Endothelial cell of umbilical vein (primary cell): ENCODE data around the gene ATF1.

Experiments used
- POLR2A ChIP-seq: IDR thresholded peaks from 2 replicates; pipeline ENCODE4 v1.6.1; 2012; ENCODE audit warnings: low read depth, mild to moderate bottlenecking, control low read depth, low read length
- POLR2AphosphoS5 ChIP-seq: IDR thresholded peaks from 2 replicates; pipeline ENCODE4 v1.6.1; 2012; ENCODE audit warnings: low read depth, mild to moderate bottlenecking, control low read depth, low read length, moderate library complexity; ENCODE audit not compliant: insufficient read depth
- TF ChIP-seq, protein P1 (sequence below), 2 donors: IDR thresholded peaks; 1 replicate in 1 of 2; 2 replicates in 1 of 2; pipeline ENCODE4 v1.5.1; 2011; ENCODE audit warnings: low read length in 2 of 2, mild to moderate bottlenecking in 2 of 2, moderate library complexity in 2 of 2, control low read depth in 1 of 2, inconsistent platforms in 1 of 2, low read depth in 1 of 2; ENCODE audit not compliant: insufficient read depth in 1 of 2; ENCODE audit errors: extremely low read depth in 1 of 2

- no peak for TF ChIP-seq POLR2AphosphoS5
- peak; percentile 55 for TF ChIP-seq POLR2A
- TF ChIP-seq, protein P1, sequence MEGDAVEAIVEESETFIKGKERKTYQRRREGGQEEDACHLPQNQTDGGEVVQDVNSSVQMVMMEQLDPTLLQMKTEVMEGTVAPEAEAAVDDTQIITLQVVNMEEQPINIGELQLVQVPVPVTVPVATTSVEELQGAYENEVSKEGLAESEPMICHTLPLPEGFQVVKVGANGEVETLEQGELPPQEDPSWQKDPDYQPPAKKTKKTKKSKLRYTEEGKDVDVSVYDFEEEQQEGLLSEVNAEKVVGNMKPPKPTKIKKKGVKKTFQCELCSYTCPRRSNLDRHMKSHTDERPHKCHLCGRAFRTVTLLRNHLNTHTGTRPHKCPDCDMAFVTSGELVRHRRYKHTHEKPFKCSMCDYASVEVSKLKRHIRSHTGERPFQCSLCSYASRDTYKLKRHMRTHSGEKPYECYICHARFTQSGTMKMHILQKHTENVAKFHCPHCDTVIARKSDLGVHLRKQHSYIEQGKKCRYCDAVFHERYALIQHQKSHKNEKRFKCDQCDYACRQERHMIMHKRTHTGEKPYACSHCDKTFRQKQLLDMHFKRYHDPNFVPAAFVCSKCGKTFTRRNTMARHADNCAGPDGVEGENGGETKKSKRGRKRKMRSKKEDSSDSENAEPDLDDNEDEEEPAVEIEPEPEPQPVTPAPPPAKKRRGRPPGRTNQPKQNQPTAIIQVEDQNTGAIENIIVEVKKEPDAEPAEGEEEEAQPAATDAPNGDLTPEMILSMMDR (IDR thresholded peaks at IDR 0.05; ENCODE audit: extremely low read depth in 1 of 2, insufficient read depth in 1 of 2, low read depth in 1 of 2, low read length in 2 of 2) = no peak
These were observed 589 bp downstream of the ATF1 start for GRCh38 chr12:50764286-50765094.
